Neural progenitor cell (in vitro differentiated cells): ENCODE measurements around the gene CT45A1. TPM values are rescaled to one million over a fixed set of nuclear protein-coding genes. Genes with fewer than 3 reads are reported as not detected.
"Not testable (repeated sequence)": the region's sequence is repeated elsewhere in the genome, so short reads cannot be mapped to it uniquely, and the experiment has no call there.

Source experiments
- DNase-seq: peaks from one replicate; pipeline ENCODE4 v3.0.0-alpha.2; 2016; ENCODE audit warnings: low spot score
- H2AFZ ChIP-seq: fragments of 200-600 bp; sonication (generic); replicated peaks from 2 replicates; pipeline ENCODE4 v1.6.1; 2016; ENCODE audit warnings: antibody characterized with exemption
- H3F3A ChIP-seq: fragments of 200-600 bp; sonication (generic); 2 replicates; pipeline ENCODE4 v1.6.1; 2016; ENCODE audit warnings: antibody characterized with exemption, low read depth
- H3K27ac ChIP-seq: fragments of 200-600 bp; sonication (generic); 2 replicates; pipeline ENCODE4 v1.5.1; 2016; ENCODE audit warnings: mild to moderate bottlenecking
- H3K27me3 ChIP-seq: fragments of 200-600 bp; sonication (generic); 2 replicates; pipeline ENCODE4 v1.6.1; 2016; ENCODE audit warnings: mild to moderate bottlenecking, moderate library complexity
- H3K36me3 ChIP-seq: fragments of 200-600 bp; sonication (generic); 2 replicates; pipeline ENCODE4 v1.5.1; 2016
- H3K4me1 ChIP-seq: fragments of 200-600 bp; sonication (generic); 2 replicates; pipeline ENCODE4 v1.6.1; 2016; ENCODE audit warnings: mixed run types
- H3K4me2 ChIP-seq: fragments of 200-600 bp; sonication (generic); 2 replicates; pipeline ENCODE4 v1.6.1; 2016
- H3K4me3 ChIP-seq: fragments of 200-600 bp; sonication (generic); 2 replicates; pipeline ENCODE4 v1.5.1; 2016
- H3K79me2 ChIP-seq: fragments of 200-600 bp; sonication (generic); 2 replicates; pipeline ENCODE4 v1.6.1; 2016; ENCODE audit warnings: low read depth
- H3K9ac ChIP-seq: fragments of 200-600 bp; sonication (generic); 2 replicates; pipeline ENCODE4 v1.6.1; 2016
- H3K9me3 ChIP-seq: fragments of 200-600 bp; sonication (generic); 2 replicates; pipeline ENCODE4 v1.5.1; 2016; ENCODE audit warnings: low read depth
- H4K20me1 ChIP-seq: fragments of 200-600 bp; sonication (generic); 2 replicates; pipeline ENCODE4 v1.6.1; 2016; ENCODE audit warnings: low read depth
- H3K27ac Mint-ChIP-seq: 3 replicates; pipeline ENCODE4 v1.8.0; 2021; ENCODE audit warnings: mixed read lengths
- H3K27me3 Mint-ChIP-seq: 2 replicates; pipeline ENCODE4 v1.8.0; 2022; ENCODE audit warnings: low read depth, mild to moderate bottlenecking, inconsistent platforms, moderate library complexity, mixed read lengths; ENCODE audit not compliant: insufficient read depth
- H3K36me3 Mint-ChIP-seq: 3 replicates; pipeline ENCODE4 v1.8.0; 2021; ENCODE audit warnings: mixed read lengths
- H3K4me1 Mint-ChIP-seq: 3 replicates; pipeline ENCODE4 v1.8.0; 2021; ENCODE audit warnings: mixed read lengths
- H3K4me3 Mint-ChIP-seq: 3 replicates; pipeline ENCODE4 v1.8.0; 2021; ENCODE audit warnings: mild to moderate bottlenecking, moderate library complexity, mixed read lengths
- H3K9me3 Mint-ChIP-seq: 3 replicates; pipeline ENCODE4 v1.8.0; 2020; ENCODE audit warnings: mixed read lengths
- CTCF ChIP-seq: fragments of 200-600 bp; sonication (generic); IDR thresholded peaks from 2 replicates; pipeline ENCODE4 v1.5.1; 2017; ENCODE audit warnings: antibody characterized with exemption, mild to moderate bottlenecking
- EZH2 ChIP-seq: fragments of 200-600 bp; sonication (generic); IDR thresholded peaks from 2 replicates; pipeline ENCODE4 v1.6.1; 2017; ENCODE audit warnings: antibody characterized with exemption, mild to moderate bottlenecking, moderate library complexity
- EZH2phosphoT487 ChIP-seq: fragments of 200-600 bp; sonication (generic); IDR thresholded peaks from 2 replicates; pipeline ENCODE4 v1.6.1; 2017; ENCODE audit warnings: antibody characterized with exemption
- total RNA-seq: library from RNA; depleted of rRNA; stranded (reverse); fragments of >200 nt; gene quantifications from 2 replicates; pipeline ENCODE4 v1.2.3, GENCODE V29; 2015; ENCODE audit warnings: low replicate concordance

The CT45A1 gene
- total RNA-seq, 1 donor from 2014 or later = not detected

GRCh38 chrX:135697601-135698000, 15.8 kb upstream of the CT45A1 start:
- H3K27ac ChIP-seq = no peak overlapping the region
- H2AFZ ChIP-seq = no peak overlapping the region
- H3K4me3 ChIP-seq = no peak overlapping the region
- Mint-ChIP-seq H3K36me3 (no peaks in the 10 kb centered on the region), H3K4me3 (no peak overlapping the region), H3K27me3 (peaks cover 4% of the 10 kb centered on the region), H3K9me3 (peaks cover 3% of the 10 kb centered on the region), H3K27ac (no peak overlapping the region), H3K4me1 (no peaks in the 10 kb centered on the region)
- no peaks in the 10 kb centered on the region for H4K20me1 ChIP-seq
- H3K9me3 ChIP-seq = no peaks in the 10 kb centered on the region
- no peak for DNase-seq
- TF ChIP-seq EZH2phosphoT487 = no peak
- no peak for TF ChIP-seq CTCF
- TF ChIP-seq EZH2 = no peak
- H3K9ac ChIP-seq = no peak overlapping the region
- H3K79me2 ChIP-seq = no peaks in the 10 kb centered on the region
- H3K36me3 ChIP-seq = no peaks in the 10 kb centered on the region
- no peaks in the 10 kb centered on the region for H3K27me3 ChIP-seq
- H3K4me1 ChIP-seq = no peaks in the 10 kb centered on the region
- H3F3A ChIP-seq = no peaks in the 10 kb centered on the region
- no peak overlapping the region for H3K4me2 ChIP-seq

- peaks cover 4% of the 10 kb centered on the region for H3K27me3 Mint-ChIP-seq
- H2AFZ ChIP-seq = no peak overlapping the region
- H3K27ac Mint-ChIP-seq = no peak overlapping the region
- DNase-seq = no peak
- H3K36me3 Mint-ChIP-seq = no peaks in the 10 kb centered on the region
- H3K27ac ChIP-seq = no peak overlapping the region
- H3K4me3 ChIP-seq = no peak overlapping the region
- H3K4me3 Mint-ChIP-seq = no peak overlapping the region
- H3K9me3 Mint-ChIP-seq = no peaks in the 10 kb centered on the region
- H3K36me3 ChIP-seq = no peaks in the 10 kb centered on the region
- no peaks in the 10 kb centered on the region for H3K79me2 ChIP-seq
- no peak overlapping the region for H3K4me2 ChIP-seq
- H3K4me1 Mint-ChIP-seq = no peaks in the 10 kb centered on the region
- H3F3A ChIP-seq = no peaks in the 10 kb centered on the region
- no peak for TF ChIP-seq EZH2
- TF ChIP-seq EZH2phosphoT487 = no peak
- TF ChIP-seq CTCF = no peak
- no peak overlapping the region for H3K9ac ChIP-seq
- H3K4me1 ChIP-seq = no peaks in the 10 kb centered on the region
- H4K20me1 ChIP-seq = no peaks in the 10 kb centered on the region
- H3K9me3 ChIP-seq = no peaks in the 10 kb centered on the region
- no peaks in the 10 kb centered on the region for H3K27me3 ChIP-seq
These were observed 14.5 kb upstream of the CT45A1 start for GRCh38 chrX:135698924-135699323.

DNA sequence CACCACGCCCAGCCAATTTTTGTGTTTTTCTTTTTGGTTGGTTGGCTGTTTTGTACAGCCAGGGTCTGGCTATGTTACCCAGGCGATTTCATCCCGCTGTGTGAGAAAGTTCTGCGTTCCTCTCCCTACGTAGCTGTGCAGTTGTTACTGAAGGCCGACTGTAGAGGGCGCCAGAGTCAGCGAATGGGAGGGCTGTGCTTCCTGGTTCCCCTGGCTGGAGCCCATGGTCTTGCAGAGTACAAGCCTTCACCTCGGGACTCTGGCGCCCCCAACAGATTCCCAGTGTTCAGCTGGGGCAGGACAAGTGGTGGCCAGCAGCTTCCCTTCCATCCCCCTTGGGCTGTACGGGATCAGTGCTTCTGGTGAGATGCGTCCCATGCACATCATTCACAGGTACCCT, 5.6 kb upstream of the CT45A1 start:
- H3K36me3 Mint-ChIP-seq = no peaks in the 10 kb centered on the region
- Histone ChIP-seq H3K27ac (no peak overlapping the region), H3F3A (no peaks in the 10 kb centered on the region), H4K20me1 (no peaks in the 10 kb centered on the region), H3K79me2 (no peaks in the 10 kb centered on the region), H3K9me3 (no peaks in the 10 kb centered on the region), H3K4me3 (no peak overlapping the region), H3K4me1 (no peaks in the 10 kb centered on the region), H3K9ac (no peak overlapping the region), H2AFZ (no peak overlapping the region), H3K4me2 (no peak overlapping the region), H3K36me3 (no peaks in the 10 kb centered on the region), H3K27me3 (no peaks in the 10 kb centered on the region)
- no peaks in the 10 kb centered on the region for H3K4me1 Mint-ChIP-seq
- peak; percentile 20 for DNase-seq
- no peak overlapping the region for H3K27ac Mint-ChIP-seq
- TF ChIP-seq CTCF (peak; percentile 30), EZH2 (no peak)
- peaks cover 6% of the 10 kb centered on the region for H3K9me3 Mint-ChIP-seq
- H3K4me3 Mint-ChIP-seq = no peak overlapping the region
- H3K27me3 Mint-ChIP-seq = peaks cover 2% of the 10 kb centered on the region

DNA sequence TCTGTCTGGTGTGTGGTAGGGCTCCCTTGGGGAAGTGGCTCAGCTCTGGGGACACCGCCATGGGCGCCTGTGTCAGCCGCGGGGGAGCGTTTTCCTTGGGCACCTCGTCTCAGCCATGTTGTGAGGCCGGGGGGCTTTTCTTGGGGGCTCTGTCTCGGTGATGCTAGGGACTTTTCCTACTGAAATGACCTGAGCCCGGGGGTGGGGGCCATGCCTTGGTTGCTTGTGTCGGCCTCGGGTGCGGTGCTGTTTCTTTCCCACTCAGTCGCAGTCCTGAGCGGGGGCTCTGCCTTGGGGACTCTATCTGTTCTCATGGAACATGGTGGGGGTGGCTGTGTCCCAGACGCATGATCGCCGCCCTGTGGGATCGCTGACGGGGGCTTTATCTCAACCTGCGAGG, 356 bp downstream of the CT45A1 start:
- no peak overlapping the region for H3K4me2 ChIP-seq
- no peak overlapping the region for H3K27ac ChIP-seq
- H3K36me3 ChIP-seq = no peaks in the 10 kb centered on the region
- DNase-seq = no peak
- peaks cover 3% of the 10 kb centered on the region for H3K9me3 ChIP-seq
- Mint-ChIP-seq H3K36me3 (no peaks in the 10 kb centered on the region), H3K9me3 (peaks cover 2% of the 10 kb centered on the region), H3K27ac (no peak overlapping the region), H3K4me3 (no peak overlapping the region), H3K27me3 (peaks cover 2% of the 10 kb centered on the region), H3K4me1 (no peaks in the 10 kb centered on the region)
- H3K4me3 ChIP-seq = no peak overlapping the region
- no peaks in the 10 kb centered on the region for H4K20me1 ChIP-seq
- TF ChIP-seq EZH2 (no peak), EZH2phosphoT487 (no peak), CTCF (no peak)
- H3K79me2 ChIP-seq = no peaks in the 10 kb centered on the region
- H3K4me1 ChIP-seq = no peaks in the 10 kb centered on the region
- no peaks in the 10 kb centered on the region for H3F3A ChIP-seq
- H3K9ac ChIP-seq = no peak overlapping the region
- no peak overlapping the region for H2AFZ ChIP-seq
- no peaks in the 10 kb centered on the region for H3K27me3 ChIP-seq

- H3K79me2 ChIP-seq, H3K36me3 ChIP-seq, H3K27me3 ChIP-seq, H3K4me1 Mint-ChIP-seq, H3K9me3 ChIP-seq, H3K4me2 ChIP-seq, H3K27me3 Mint-ChIP-seq, H3K4me3 ChIP-seq, H3K9ac ChIP-seq, H4K20me1 ChIP-seq, H3K27ac ChIP-seq, DNase-seq, H3F3A ChIP-seq, H3K9me3 Mint-ChIP-seq, H3K4me1 ChIP-seq, H3K36me3 Mint-ChIP-seq, H3K27ac Mint-ChIP-seq, H3K4me3 Mint-ChIP-seq, H2AFZ ChIP-seq: not testable (repeated sequence)
These were observed 21.2 kb downstream of the CT45A1 start for GRCh38 chrX:135734666-135735065.
